ENCODE measurements around the gene PRKCH.

DNA sequence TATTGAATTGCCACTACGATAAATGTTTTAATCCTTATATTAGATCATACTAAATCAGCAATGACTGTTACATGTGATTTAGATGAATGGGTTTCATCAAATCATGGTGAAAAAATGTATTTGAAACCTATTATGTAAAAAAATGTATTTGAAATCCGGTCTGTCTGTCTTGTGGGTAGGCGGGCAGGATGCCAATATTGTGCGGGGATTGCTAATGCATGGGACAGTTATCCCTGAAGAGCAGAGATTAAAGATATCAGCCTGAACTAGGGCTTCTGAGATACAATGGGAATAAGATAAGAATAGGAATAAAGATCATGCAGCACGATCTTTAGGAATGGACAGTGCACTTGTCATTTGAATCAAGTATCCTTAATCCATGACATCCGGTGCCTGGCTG is 134.0 kb downstream of the PRKCH start:
- TF ChIP-seq POLR2AphosphoS5 (IDR thresholded peaks at IDR 0.05; ENCODE audit: borderline replicate concordance, low read depth, low read length) (no peak), FOXP2 (optimal IDR thresholded peaks at IDR 0.05; ENCODE audit: control extremely low read depth, extremely low read length, insufficient read depth) (no peak)

Data from SK-N-MC (cell line).